Uterus (tissue), 4 donors: ENCODE data around the gene ADAMTSL1. TPM values are rescaled to one million over a fixed set of nuclear protein-coding genes. Genes with fewer than 3 reads are reported as not detected.

Experiments used
- DNase-seq, 2 donors: peaks; one replicate each; pipeline ENCODE4 v3.0.0-alpha.2; 2019 to 2020
- H3K27ac ChIP-seq, 2 donors: fragments of 200-600 bp; sonication (generic); 1 replicate in 1 of 2; 2 replicates in 1 of 2; pipeline ENCODE4 v1.5.1; 2016 to 2018
- H3K27me3 ChIP-seq, 2 donors: fragments of 200-600 bp; sonication (generic); one replicate each; pipeline ENCODE4 v1.5.1; 2018 to 2019; ENCODE audit warnings: control low read depth in 1 of 2
- H3K36me3 ChIP-seq, 2 donors: fragments of 200-600 bp; sonication (generic); one replicate each; pipeline ENCODE4 v1.5.1; 2019; ENCODE audit warnings: control low read depth in 1 of 2
- H3K4me1 ChIP-seq, 2 donors: fragments of 200-600 bp; sonication (generic); one replicate each; pipeline ENCODE4 v1.5.1; 2018 to 2019; ENCODE audit warnings: control low read depth in 1 of 2
- H3K4me3 ChIP-seq, 2 donors: fragments of 200-600 bp; sonication (generic); 1 replicate in 1 of 2; 2 replicates in 1 of 2; pipeline ENCODE4 v1.5.1; 2018 to 2019; ENCODE audit warnings: mild to moderate bottlenecking in 1 of 2
- H3K9me3 ChIP-seq, 2 donors: fragments of 200-600 bp; sonication (generic); one replicate each; pipeline ENCODE4 v1.5.1; 2019; ENCODE audit warnings: control low read depth in 1 of 2
- POLR2A ChIP-seq, 2 donors: fragments of 450-650 bp; IDR thresholded peaks; one replicate each; pipeline ENCODE4 v1.6.1; 2016; ENCODE audit warnings: antibody characterized with exemption in 2 of 2, mild to moderate bottlenecking in 1 of 2, moderate library complexity in 1 of 2
- intact Hi-C: fragments of 100-400 bp; cut with DNase I; formaldehyde crosslinking; loops from one replicate; pipeline ENCODE4 v1.15.1; 2023; ENCODE audit warnings: low total_unique reads
- total RNA-seq, 4 donors: library from RNA; depleted of rRNA in 3 of 4; stranded (reverse); fragments of >200 nt in 3 of 4; gene quantifications; one replicate each; pipeline versions ENCODE4 v1.1.0 to v1.2.4, GENCODE V29; 2014 to 2023
- TF ChIP-seq, protein P1 (sequence below), 4 experiments: fragments of 200-600 bp in 2 of 4; fragments of 450-650 bp in 2 of 4; sonication (generic) in 2 of 4; IDR thresholded peaks; one replicate each; pipeline ENCODE4 v1.5.1; 2016 to 2019; ENCODE audit warnings: antibody characterized with exemption in 4 of 4, mild to moderate bottlenecking in 2 of 4, moderate library complexity in 1 of 4
- donor health status: DM: yes; HTN: yes; CAD: no.

The ADAMTSL1 gene
- total RNA-seq, 4 donors from 2014 or later: 30.0 to 186 (median 138) TPM

DNA sequence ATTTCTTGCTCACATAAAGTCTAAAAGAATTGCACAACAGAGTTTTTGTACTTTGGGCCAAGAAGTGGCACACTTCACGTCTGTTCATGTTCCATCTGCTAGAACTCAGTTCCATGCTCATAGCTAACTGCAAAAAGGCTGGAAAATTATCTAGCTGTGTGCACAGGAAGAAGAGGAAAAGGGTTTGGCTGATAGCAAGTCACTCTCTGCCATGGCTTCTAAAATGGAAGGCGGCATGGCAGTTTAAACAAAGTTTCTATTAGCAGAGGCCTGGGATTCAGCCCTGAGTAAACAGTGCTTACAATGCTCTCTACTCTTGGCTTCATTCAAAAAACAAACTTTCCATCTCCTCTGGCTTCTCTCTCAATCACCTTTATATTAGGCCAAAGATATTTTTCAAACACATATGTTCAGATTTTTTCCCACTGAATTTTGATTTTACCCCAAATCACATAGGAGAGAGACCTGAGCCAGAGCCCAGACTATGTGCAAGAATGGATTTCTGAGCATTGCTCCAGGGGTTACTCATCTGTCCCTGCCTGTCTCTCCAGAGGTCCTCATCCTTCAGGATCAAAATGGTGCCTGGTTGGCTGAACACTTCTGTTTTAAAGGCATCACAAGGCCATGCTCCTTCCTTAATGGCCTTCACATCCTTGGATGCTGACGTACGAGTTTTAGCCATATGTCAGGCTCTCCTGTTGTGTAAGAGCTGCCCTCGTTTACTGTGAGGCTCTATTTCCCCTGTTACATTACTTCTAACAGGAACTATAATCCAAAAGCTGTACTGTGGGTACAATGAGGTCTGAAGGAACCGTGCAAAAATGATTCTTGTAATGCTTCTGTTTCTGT lies 332.5 kb downstream of the ADAMTSL1 start:
- DNase-seq: no peak
- Histone ChIP-seq H3K9me3 (no peaks in the 10 kb centered on the region), H3K4me1 (no peaks in the 10 kb centered on the region), H3K27me3 (no peaks in the 10 kb centered on the region), H3K4me3 (no peak overlapping the region), H3K27ac (no peak overlapping the region), H3K36me3 (no peaks in the 10 kb centered on the region)
- TF ChIP-seq, protein P1, sequence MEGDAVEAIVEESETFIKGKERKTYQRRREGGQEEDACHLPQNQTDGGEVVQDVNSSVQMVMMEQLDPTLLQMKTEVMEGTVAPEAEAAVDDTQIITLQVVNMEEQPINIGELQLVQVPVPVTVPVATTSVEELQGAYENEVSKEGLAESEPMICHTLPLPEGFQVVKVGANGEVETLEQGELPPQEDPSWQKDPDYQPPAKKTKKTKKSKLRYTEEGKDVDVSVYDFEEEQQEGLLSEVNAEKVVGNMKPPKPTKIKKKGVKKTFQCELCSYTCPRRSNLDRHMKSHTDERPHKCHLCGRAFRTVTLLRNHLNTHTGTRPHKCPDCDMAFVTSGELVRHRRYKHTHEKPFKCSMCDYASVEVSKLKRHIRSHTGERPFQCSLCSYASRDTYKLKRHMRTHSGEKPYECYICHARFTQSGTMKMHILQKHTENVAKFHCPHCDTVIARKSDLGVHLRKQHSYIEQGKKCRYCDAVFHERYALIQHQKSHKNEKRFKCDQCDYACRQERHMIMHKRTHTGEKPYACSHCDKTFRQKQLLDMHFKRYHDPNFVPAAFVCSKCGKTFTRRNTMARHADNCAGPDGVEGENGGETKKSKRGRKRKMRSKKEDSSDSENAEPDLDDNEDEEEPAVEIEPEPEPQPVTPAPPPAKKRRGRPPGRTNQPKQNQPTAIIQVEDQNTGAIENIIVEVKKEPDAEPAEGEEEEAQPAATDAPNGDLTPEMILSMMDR (IDR thresholded peaks at IDR 0.05): no peak
- no peak for TF ChIP-seq POLR2A (IDR thresholded peaks at IDR 0.05)
- intact Hi-C loops: no loop called here

DNA sequence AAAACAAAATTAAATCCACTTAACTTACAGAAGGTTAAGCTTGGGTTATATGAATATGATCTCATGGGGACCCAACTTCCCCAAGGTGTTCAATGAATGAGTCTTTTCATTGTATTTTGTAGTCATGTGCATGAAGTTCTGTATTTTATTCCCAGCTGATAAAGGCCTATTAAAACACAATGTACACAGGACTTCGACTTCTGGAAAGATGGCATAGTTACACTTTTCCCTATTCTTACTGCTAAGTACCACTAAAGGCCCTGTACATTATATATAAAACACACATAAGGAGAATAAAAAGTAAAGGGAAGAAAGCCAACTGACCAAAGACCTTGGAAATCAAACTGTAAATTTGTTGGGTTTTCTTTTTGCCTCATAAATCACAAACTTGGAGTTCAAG lies 336.6 kb downstream of the ADAMTSL1 start:
- intact Hi-C loops: no loop called here
- no peak for DNase-seq
- H3K27ac ChIP-seq: no peak overlapping the region
- H3K9me3 ChIP-seq: no peaks in the 10 kb centered on the region
- TF ChIP-seq POLR2A (IDR thresholded peaks at IDR 0.05): no peak
- TF ChIP-seq, protein P1 (IDR thresholded peaks at IDR 0.05): no peak
- H3K4me3 ChIP-seq: no peak overlapping the region
- no peaks in the 10 kb centered on the region for H3K4me1 ChIP-seq
- H3K36me3 ChIP-seq: no peaks in the 10 kb centered on the region
- no peaks in the 10 kb centered on the region for H3K27me3 ChIP-seq

DNA sequence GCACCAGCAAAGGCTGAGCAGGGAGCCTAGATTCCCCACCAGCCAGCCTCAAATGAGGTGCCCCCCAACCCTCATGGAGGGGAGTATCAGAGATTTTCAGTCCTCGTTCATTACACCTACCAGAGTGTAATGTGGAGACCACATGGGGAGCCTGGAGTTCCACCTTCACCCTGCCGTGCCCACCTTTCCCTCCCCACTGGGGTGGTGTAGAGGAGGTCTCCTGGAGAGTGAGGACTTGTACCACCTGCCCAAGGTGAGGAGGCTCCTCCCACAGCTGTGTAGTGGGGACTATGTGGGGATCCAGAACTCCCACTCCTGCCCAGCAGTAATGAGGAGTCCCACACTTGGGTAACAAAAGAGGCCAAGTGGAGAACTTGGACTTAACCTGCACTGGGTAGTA lies 337.2 kb downstream of the ADAMTSL1 start:
- no peaks in the 10 kb centered on the region for H3K27me3 ChIP-seq
- no peak overlapping the region for H3K4me3 ChIP-seq
- H3K9me3 ChIP-seq: no peaks in the 10 kb centered on the region
- no peaks in the 10 kb centered on the region for H3K36me3 ChIP-seq
- H3K4me1 ChIP-seq: no peaks in the 10 kb centered on the region
- TF ChIP-seq, protein P1 (IDR thresholded peaks at IDR 0.05): no peak
- TF ChIP-seq POLR2A (IDR thresholded peaks at IDR 0.05): no peak
- intact Hi-C loops: no loop called here
- no peak for DNase-seq
- H3K27ac ChIP-seq: no peak overlapping the region

DNA sequence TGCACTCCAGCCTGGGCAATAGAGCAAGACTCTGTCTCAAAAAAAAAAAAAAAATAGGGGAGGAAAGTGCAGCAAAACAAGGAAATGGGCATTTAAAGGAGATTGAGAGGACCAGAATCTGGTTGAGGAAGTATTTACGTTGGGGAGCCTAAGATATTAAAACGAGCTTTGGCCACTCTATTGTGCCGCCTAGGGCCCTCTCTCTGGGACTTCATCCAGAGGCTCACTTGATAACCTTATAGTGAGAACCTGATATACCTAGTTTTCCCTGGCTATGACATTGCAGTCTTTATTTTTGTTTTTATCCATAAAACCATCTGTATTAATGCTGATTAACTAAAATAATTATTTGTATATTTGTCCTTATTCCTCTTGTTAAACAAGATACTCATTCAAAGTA lies 345.5 kb downstream of the ADAMTSL1 start:
- no peaks in the 10 kb centered on the region for H3K27me3 ChIP-seq
- H3K4me1 ChIP-seq: no peaks in the 10 kb centered on the region
- DNase-seq: no peak
- H3K36me3 ChIP-seq: no peaks in the 10 kb centered on the region
- H3K9me3 ChIP-seq: no peaks in the 10 kb centered on the region
- TF ChIP-seq, protein P1 (IDR thresholded peaks at IDR 0.05): no peak
- no peak for TF ChIP-seq POLR2A (IDR thresholded peaks at IDR 0.05)
- no peak overlapping the region for H3K27ac ChIP-seq
- no peak overlapping the region for H3K4me3 ChIP-seq
- intact Hi-C loops: no loop called here

DNA sequence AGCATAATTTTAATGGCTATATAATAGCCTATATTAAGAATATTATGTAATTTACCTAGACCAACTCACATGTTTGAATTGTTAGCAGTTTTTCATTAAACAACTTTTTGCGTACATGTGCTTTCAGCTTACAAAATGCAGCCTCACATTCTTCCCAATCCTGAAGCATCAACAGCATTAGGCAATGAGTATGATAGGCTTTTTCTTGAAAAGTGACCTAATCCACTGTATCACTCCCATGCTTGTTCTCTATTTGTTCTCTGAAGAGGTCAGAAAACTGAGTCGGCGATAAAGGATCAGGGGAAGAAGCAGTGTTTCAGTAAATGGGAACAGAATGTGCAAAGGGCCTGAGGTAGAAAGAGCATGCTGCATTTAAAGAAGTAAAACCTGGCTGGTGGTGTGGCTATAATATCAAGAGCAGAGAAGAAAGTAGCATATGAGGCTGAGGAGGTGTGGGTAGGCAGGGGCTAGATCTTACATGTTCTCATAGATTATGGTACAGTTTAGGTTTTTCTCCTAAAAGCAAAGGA lies 346.7 kb downstream of the ADAMTSL1 start:
- TF ChIP-seq, protein P1 (IDR thresholded peaks at IDR 0.05): no peak
- no peak for TF ChIP-seq POLR2A (IDR thresholded peaks at IDR 0.05)
- Histone ChIP-seq H3K27ac (no peak overlapping the region), H3K4me1 (no peaks in the 10 kb centered on the region), H3K4me3 (no peak overlapping the region), H3K27me3 (no peaks in the 10 kb centered on the region), H3K36me3 (no peaks in the 10 kb centered on the region), H3K9me3 (no peaks in the 10 kb centered on the region)
- intact Hi-C loops: no loop called here
- no peak for DNase-seq
